Neural cell (in vitro differentiated cells): Measurements from ENCODE around the gene PCDH9.

Source experiments
- CTCF ChIP-seq: fragments of 450-650 bp; IDR thresholded peaks from 2 replicates; pipeline ENCODE4 v1.5.1; 2014; ENCODE audit warnings: antibody characterized with exemption, mild to moderate bottlenecking, moderate library complexity; ENCODE audit not compliant: poor library complexity, severe bottlenecking
- EZH2 ChIP-seq: fragments of 200-600, 300-800 bp; shearing (Covaris generic), sonication (generic); IDR thresholded peaks from 2 replicates; pipeline ENCODE4 v1.6.1; 2014; ENCODE audit warnings: antibody characterized with exemption, low read length, borderline replicate concordance, mild to moderate bottlenecking; ENCODE audit not compliant: insufficient read depth, poor library complexity, severe bottlenecking
- RAD21 ChIP-seq: fragments of 450-650 bp; conservative IDR thresholded peaks from 2 replicates; pipeline ENCODE4 v1.6.1; 2014; ENCODE audit warnings: antibody characterized with exemption, mild to moderate bottlenecking, moderate library complexity
- TF ChIP-seq, protein P1 (sequence below): IDR thresholded peaks from 2 replicates; pipeline ENCODE4 v1.6.1; 2012; ENCODE audit warnings: borderline replicate concordance

DNA sequence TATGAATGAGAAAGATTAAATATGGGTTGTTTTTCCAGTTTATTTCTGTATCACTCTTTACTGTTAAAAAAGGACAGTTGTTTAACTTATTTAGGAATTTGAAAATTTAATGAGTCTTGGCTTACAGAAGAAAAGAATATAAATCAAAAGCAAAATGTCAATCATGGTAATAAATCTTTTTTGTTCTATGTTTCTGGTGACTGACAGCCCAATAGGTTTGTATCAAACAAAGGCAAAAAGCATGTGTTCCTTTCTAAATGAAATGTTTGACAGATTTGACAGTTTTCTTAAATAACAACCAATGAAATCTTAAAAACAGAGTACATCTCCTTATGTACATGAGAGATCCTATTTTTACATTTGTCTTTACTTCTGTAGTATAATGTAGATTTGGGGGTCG lies 11.0 kb downstream of the PCDH9 start:
- TF ChIP-seq CTCF, result no peak
- TF ChIP-seq EZH2, result no peak
- TF ChIP-seq RAD21, result no peak
- TF ChIP-seq, protein P1, sequence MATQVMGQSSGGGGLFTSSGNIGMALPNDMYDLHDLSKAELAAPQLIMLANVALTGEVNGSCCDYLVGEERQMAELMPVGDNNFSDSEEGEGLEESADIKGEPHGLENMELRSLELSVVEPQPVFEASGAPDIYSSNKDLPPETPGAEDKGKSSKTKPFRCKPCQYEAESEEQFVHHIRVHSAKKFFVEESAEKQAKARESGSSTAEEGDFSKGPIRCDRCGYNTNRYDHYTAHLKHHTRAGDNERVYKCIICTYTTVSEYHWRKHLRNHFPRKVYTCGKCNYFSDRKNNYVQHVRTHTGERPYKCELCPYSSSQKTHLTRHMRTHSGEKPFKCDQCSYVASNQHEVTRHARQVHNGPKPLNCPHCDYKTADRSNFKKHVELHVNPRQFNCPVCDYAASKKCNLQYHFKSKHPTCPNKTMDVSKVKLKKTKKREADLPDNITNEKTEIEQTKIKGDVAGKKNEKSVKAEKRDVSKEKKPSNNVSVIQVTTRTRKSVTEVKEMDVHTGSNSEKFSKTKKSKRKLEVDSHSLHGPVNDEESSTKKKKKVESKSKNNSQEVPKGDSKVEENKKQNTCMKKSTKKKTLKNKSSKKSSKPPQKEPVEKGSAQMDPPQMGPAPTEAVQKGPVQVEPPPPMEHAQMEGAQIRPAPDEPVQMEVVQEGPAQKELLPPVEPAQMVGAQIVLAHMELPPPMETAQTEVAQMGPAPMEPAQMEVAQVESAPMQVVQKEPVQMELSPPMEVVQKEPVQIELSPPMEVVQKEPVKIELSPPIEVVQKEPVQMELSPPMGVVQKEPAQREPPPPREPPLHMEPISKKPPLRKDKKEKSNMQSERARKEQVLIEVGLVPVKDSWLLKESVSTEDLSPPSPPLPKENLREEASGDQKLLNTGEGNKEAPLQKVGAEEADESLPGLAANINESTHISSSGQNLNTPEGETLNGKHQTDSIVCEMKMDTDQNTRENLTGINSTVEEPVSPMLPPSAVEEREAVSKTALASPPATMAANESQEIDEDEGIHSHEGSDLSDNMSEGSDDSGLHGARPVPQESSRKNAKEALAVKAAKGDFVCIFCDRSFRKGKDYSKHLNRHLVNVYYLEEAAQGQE, result no peak
